Astrocyte of the spinal cord (primary cell): ENCODE measurements around the gene SGMS1.

Source experiments
- DNase-seq: peaks from one replicate; pipeline ENCODE4 v3.0.0; 2011; ENCODE audit warnings: low read depth, low spot score
- H3K4me3 ChIP-seq: 2 replicates; pipeline ENCODE4 v1.5.1; 2011; ENCODE audit warnings: low read depth, mild to moderate bottlenecking, low read length, moderate library complexity
- CTCF ChIP-seq: IDR thresholded peaks from 2 replicates; pipeline ENCODE4 v1.5.1; 2012; ENCODE audit warnings: low read depth, mild to moderate bottlenecking, low read length, inconsistent platforms
- in situ Hi-C: cut with HindIII; loops from 2 replicates; pipeline ENCODE4 v1.10.0; 2017; ENCODE audit warnings: low sequenced_read_pairs

SGMS1 gene

GRCh38 chr10:50593523-50594376, 30.0 kb downstream of the SGMS1 start:
- DNase-seq: peak; percentile 88

DNA sequence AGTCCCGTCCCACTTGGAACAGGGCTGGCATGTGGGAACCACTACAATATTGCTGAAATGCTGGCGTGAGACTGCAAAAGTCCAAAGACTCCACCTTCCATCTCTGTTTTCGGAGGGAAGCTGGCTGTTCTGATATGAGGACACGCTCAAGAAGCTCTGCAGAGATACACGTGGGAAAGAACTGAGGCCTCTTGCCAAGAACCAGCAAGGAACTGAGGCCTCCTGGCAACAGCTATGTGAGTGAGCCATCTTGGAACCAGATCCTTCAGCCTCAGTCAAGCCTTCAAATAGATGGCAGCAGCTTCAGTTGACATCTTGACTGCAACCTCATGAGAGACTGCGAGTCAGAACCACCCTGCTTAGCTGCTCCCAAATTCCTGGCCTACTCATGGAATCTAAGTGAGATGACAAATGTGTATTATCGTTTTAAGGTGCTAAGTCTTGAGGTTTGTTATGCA, 30.8 kb downstream of the SGMS1 start:
- TF ChIP-seq CTCF: no peak
- H3K4me3 ChIP-seq: no peak overlapping the region
- DNase-seq: no peak
- in situ Hi-C loops: no loop called here

More at GRCh38 chr10:50593523-50594376, 30.0 kb downstream of the SGMS1 start:
- no peak overlapping the region for H3K4me3 ChIP-seq
- no peak for TF ChIP-seq CTCF
- in situ Hi-C loops: no loop called here

GRCh38 chr10:50590935-50591334, 32.8 kb downstream of the SGMS1 start:
- in situ Hi-C loops: no loop called here
- no peak for TF ChIP-seq CTCF
- H3K4me3 ChIP-seq: no peak overlapping the region
- DNase-seq: no peak

GRCh38 chr10:50586740-50587088, 37.0 kb downstream of the SGMS1 start:
- in situ Hi-C loops: no loop called here
- no peak for TF ChIP-seq CTCF

GRCh38 chr10:50585921-50586739, 37.6 kb downstream of the SGMS1 start:
- DNase-seq: peak; percentile 43
- TF ChIP-seq CTCF: no peak
- in situ Hi-C loops: no loop called here
- H3K4me3 ChIP-seq: no peak overlapping the region

More at GRCh38 chr10:50586740-50587088, 37.0 kb downstream of the SGMS1 start:
- no peak for DNase-seq
- H3K4me3 ChIP-seq: no peak overlapping the region

DNA sequence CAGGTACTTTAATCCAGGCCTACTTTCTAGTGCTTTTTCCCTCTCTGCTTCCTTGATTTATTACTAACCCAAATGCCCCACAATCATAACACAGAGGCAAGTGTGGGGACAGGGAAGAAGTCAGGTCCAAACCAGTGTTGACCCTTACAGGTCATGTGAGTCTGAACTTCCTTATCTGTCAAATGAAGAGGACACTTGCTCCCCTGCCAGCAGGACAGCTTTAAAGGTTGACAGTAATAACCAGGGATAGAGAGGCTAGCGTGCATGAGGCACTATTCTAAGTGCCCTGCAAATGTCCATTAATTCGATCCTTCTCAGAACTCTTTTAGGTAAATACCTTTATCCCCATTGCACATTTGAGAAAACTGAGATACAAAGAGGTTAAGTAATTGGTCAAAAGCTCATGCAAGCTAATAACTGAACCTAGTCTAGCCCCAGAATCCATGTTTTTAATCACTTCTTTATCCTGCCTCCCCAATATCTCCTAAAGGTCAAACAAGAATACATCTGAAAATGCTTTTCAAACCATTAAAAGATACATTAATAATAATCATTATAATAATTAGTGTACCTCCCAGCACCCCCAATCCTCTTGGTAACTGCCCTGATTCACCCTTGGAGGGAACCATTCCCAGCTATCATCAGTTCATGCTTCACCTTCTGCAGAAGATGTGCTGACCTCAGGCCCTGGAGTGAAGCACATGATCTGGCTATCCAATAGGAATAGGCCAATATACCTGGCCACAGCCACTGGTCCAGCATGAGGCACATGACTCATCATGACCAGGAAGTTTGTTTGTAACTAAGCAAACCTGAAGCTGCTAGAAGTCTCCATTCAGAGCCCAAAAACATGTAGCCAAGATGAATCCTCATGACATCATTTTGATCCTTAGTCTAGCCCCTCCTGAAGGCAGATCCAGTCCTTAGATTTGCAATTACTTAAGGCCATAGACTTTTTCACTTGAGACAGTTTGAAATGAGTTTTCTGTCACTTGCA, 40.7 kb downstream of the SGMS1 start:
- H3K4me3 ChIP-seq: no peak overlapping the region
- no peak for DNase-seq
- TF ChIP-seq CTCF: no peak
- in situ Hi-C loops: no loop called here
